GM12878 (cell line): Measurements from ENCODE around the gene KLHL35.

Experiments used
- FOXM1 ChIP-seq: IDR thresholded peaks from 2 replicates; pipeline ENCODE4 v1.6.1; 2012; ENCODE audit warnings: low read depth, mild to moderate bottlenecking, inconsistent platforms, low read length, moderate library complexity
- POLR2AphosphoS5 ChIP-seq: IDR thresholded peaks from 2 replicates; pipeline ENCODE4 v1.6.1; 2011; ENCODE audit warnings: mild to moderate bottlenecking, low read length, inconsistent platforms
- POU2F2 ChIP-seq: IDR thresholded peaks from 3 replicates; pipeline ENCODE4 v1.6.1; 2011; ENCODE audit warnings: low read depth, mild to moderate bottlenecking, low read length, borderline replicate concordance
- ZSCAN29 ChIP-seq: fragments of 450-650 bp; IDR thresholded peaks from 2 replicates; pipeline ENCODE4 v1.6.1; 2017; ENCODE audit warnings: mild to moderate bottlenecking, moderate library complexity

DNA sequence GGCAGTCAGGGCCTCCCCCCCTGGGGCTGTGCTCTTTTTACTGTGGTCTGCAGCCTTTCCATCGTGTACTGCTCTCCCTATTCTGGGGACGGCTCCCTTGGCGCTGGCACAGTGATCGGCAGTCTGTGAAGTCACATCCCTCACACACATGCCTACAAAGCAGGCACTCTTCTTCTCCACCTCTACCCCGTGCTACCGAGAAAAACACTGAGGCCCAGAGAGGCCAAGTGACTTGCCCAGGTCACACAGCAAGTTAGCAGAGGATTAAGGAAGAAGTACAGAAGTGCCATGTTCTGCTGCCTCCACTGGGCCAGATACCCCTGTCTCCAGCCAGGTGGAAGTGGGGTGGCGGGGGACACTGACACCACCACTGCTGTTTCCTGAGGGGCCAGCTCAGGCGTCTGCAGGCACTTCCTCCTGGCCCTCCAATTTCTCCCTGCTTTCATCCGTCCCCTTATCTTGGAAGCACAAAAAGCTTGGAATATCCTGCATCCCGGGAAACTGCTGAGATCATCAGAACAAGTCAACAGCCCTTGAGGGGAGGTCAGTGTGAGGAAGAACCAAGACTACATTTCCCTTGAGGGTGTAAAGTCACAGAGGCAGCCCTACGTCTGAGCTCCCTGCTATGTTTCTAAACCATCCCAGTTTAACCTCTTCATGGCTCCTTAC lies 30.2 kb upstream of the KLHL35 start:
- TF ChIP-seq ZSCAN29 (no peak), POU2F2 (no peak), FOXM1 (no peak), POLR2AphosphoS5 (no peak)
